GM12875 (cell line): ENCODE results near the gene TMEM179.

Experiments
- H3K4me3 ChIP-seq: one replicate; pipeline ENCODE4 v1.5.1; 2011; ENCODE audit warnings: low read depth, low read length, control low read depth
- CTCF ChIP-seq: IDR thresholded peaks from 2 replicates; pipeline ENCODE4 v1.5.1; 2011; ENCODE audit warnings: low read depth, mild to moderate bottlenecking, control low read depth, inconsistent platforms, low read length, moderate library complexity, borderline replicate concordance; ENCODE audit not compliant: insufficient read depth

Gene TMEM179

GRCh38 chr14:104632781-104633180 lies 28.2 kb upstream of the TMEM179 start:
- H3K4me3 ChIP-seq = no peak overlapping the region
- no peak for TF ChIP-seq CTCF

GRCh38 chr14:104624939-104625338 lies 20.4 kb upstream of the TMEM179 start:
- no peak for TF ChIP-seq CTCF
- no peak overlapping the region for H3K4me3 ChIP-seq

- TF ChIP-seq CTCF = no peak
- no peak overlapping the region for H3K4me3 ChIP-seq
Measured at GRCh38 chr14:104614126-104614812, 9.7 kb upstream of the TMEM179 start.

- no peak overlapping the region for H3K4me3 ChIP-seq
- no peak for TF ChIP-seq CTCF
Measured at GRCh38 chr14:104611881-104612280, 7.3 kb upstream of the TMEM179 start.

GRCh38 chr14:104610749-104611310 lies 6.3 kb upstream of the TMEM179 start:
- no peak for TF ChIP-seq CTCF
- no peak overlapping the region for H3K4me3 ChIP-seq

- no peak for TF ChIP-seq CTCF
- no peak overlapping the region for H3K4me3 ChIP-seq
Measured at GRCh38 chr14:104609666-104610065, 5.1 kb upstream of the TMEM179 start.

GRCh38 chr14:104603711-104604401 lies 716 bp downstream of the TMEM179 start:
- H3K4me3 ChIP-seq = no peak overlapping the region
- TF ChIP-seq CTCF = no peak
